SJSA1 (cell line): ENCODE results near the gene TMEM253. TPM values are rescaled to one million over a fixed set of nuclear protein-coding genes. Genes with fewer than 3 reads are reported as not detected.

Source experiments
- DNase-seq, 2 experiments: peaks; one replicate each; pipeline ENCODE4 v3.0.0-alpha.2; 2015 to 2020; ENCODE audit warnings: low spot score in 2 of 2, low read depth in 1 of 2
- H3K27ac ChIP-seq: fragments of 250-450 bp; sonication (Bioruptor Pico); 2 replicates; pipeline ENCODE4 v1.5.1; 2020; ENCODE audit warnings: mild to moderate bottlenecking, moderate library complexity
- H3K27me3 ChIP-seq: fragments of 250-450 bp; sonication (Bioruptor Pico); replicated peaks from 2 replicates; pipeline ENCODE4 v1.5.1; 2020; ENCODE audit warnings: mild to moderate bottlenecking, moderate library complexity
- H3K36me3 ChIP-seq: fragments of 250-450 bp; sonication (Bioruptor Pico); 2 replicates; pipeline ENCODE4 v1.5.1; 2020; ENCODE audit warnings: mild to moderate bottlenecking
- H3K4me1 ChIP-seq: fragments of 250-450 bp; sonication (Bioruptor Pico); replicated peaks from 2 replicates; pipeline ENCODE4 v1.6.1; 2021; ENCODE audit warnings: mild to moderate bottlenecking
- H3K4me3 ChIP-seq: fragments of 250-450 bp; sonication (Bioruptor Pico); 2 replicates; pipeline ENCODE4 v1.5.1; 2020; ENCODE audit warnings: mild to moderate bottlenecking
- H3K9me3 ChIP-seq: fragments of 250-450 bp; sonication (Bioruptor Pico); replicated peaks from 2 replicates; pipeline ENCODE4 v1.5.1; 2020; ENCODE audit warnings: mild to moderate bottlenecking
- total RNA-seq: library from RNA; depleted of rRNA; stranded (reverse); fragments of >200 nt; shearing (Covaris generic); gene quantifications from 2 replicates; pipeline ENCODE4 v1.2.3, GENCODE V29; 2014; rRNA removed

The TMEM253 gene
- total RNA-seq, 1 experiment from 2014 or later: not detected

DNA sequence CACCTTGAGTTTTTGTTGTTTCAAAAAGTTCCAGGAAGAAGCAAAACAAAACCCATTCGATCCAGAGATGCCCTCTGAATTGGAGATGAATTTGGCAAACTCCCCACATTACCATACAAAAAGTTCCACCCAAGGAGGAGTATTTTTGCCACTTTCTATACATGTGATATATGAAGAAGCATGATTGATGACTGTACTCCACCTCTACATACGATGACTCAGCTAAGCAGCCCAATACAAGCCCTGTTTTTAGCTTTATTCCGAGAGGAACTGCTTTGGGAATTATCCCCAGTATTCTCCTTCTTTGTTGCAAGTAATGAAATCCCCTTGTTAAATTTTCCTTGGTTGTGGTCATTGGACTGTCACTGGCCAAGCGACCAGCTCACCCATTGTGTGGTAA is 11.4 kb downstream of the TMEM253 start:
- H3K27ac ChIP-seq: no peak overlapping the region
- no peaks in the 10 kb centered on the region for H3K9me3 ChIP-seq
- no peaks in the 10 kb centered on the region for H3K4me1 ChIP-seq
- no peak for DNase-seq
- H3K36me3 ChIP-seq: no peaks in the 10 kb centered on the region
- H3K4me3 ChIP-seq: no peak overlapping the region
- no peaks in the 10 kb centered on the region for H3K27me3 ChIP-seq

DNA sequence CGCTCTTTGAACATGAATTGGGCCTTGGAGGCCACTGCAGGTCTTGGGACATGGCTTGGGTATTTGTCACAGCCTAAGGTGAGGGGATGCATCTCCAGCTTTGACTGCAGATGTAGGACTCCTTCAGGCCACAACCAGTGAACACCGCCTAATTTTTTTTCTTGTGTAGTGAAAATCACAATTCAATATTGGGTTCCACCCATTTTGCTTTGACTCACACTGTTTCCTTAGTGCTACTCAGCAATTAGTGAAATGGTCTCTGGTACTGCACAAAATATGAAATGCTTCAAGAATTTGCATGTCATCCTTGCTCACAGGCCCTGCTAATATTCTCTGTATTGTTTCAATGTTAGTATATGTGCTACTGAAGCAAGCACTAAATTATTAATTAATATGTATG is 12.5 kb downstream of the TMEM253 start:
- H3K36me3 ChIP-seq: no peaks in the 10 kb centered on the region
- DNase-seq: no peak

DNA sequence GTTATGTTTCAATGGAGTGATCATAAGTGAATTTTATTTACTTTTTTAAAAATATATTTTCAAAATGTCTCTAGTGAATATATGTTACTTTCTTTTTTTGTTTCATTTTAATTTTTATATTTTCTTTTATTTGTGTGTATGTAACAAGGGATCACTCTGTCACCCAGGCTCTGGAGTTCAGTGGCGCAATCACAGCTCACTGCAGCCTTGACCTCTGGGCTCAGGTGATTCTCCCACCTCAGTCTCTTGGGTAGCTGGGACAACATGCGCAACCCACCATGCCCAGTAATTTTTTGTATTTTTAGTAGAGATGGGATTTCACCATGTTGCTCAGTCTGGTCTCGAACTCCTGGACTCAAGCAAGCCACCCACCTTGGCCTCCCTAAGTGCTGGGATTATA is 18.1 kb downstream of the TMEM253 start:
- no peak for DNase-seq
- H3K27ac ChIP-seq: no peak overlapping the region
- no peaks in the 10 kb centered on the region for H3K36me3 ChIP-seq
- H3K4me1 ChIP-seq: no peaks in the 10 kb centered on the region
- no peaks in the 10 kb centered on the region for H3K9me3 ChIP-seq
- H3K27me3 ChIP-seq: no peaks in the 10 kb centered on the region
- no peak overlapping the region for H3K4me3 ChIP-seq

More for the DNA sequence above, 12.5 kb downstream of the TMEM253 start:
- H3K4me1 ChIP-seq: no peaks in the 10 kb centered on the region
- H3K27ac ChIP-seq: no peak overlapping the region
- H3K27me3 ChIP-seq: no peaks in the 10 kb centered on the region
- H3K4me3 ChIP-seq: no peak overlapping the region
- no peaks in the 10 kb centered on the region for H3K9me3 ChIP-seq

DNA sequence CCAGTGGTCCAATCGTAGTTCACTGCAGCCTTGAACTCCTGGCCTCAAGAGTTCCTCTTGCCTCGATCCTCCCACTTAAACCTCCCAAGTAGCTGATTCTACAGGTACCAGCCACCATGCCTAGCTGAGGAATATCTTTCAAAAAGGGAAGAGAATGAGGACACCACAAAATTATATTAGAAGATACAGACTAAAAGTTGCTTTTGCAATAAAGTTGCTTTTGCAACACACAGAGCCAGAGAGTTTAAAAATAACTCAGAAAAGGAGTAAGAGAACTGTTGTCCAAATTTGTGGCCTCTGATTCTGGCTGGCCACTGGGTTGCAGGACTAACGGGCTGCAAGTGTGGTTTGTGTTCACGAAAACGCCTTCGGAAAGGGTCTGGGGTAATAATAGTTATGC is 19.8 kb downstream of the TMEM253 start:
- H3K27ac ChIP-seq: no peak overlapping the region
- H3K36me3 ChIP-seq: no peaks in the 10 kb centered on the region
- DNase-seq: no peak
- H3K27me3 ChIP-seq: no peaks in the 10 kb centered on the region
- H3K4me3 ChIP-seq: no peak overlapping the region
- no peaks in the 10 kb centered on the region for H3K9me3 ChIP-seq
- H3K4me1 ChIP-seq: no peaks in the 10 kb centered on the region

DNA sequence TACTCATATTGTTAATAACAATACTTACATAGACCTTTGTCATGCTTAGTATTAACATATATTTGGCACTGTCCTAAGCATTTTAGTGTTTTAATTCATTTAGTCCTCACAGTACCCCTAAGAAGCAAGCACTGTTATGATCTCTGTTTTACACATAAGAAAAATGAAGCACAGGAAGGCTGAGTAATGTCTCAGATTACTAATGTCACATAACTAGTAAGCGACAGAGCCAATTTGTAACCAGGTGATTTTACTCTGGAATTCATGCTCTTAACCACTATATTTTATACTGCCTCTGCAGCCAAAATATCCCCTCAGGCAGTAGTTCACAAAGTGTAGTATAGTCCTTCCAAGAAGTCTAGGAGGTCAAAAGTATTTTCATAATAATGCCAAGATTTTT is 20.3 kb downstream of the TMEM253 start:
- no peaks in the 10 kb centered on the region for H3K36me3 ChIP-seq
- H3K9me3 ChIP-seq: no peaks in the 10 kb centered on the region
- H3K4me3 ChIP-seq: no peak overlapping the region
- no peaks in the 10 kb centered on the region for H3K4me1 ChIP-seq
- H3K27ac ChIP-seq: no peak overlapping the region
- H3K27me3 ChIP-seq: no peaks in the 10 kb centered on the region
- DNase-seq: no peak

DNA sequence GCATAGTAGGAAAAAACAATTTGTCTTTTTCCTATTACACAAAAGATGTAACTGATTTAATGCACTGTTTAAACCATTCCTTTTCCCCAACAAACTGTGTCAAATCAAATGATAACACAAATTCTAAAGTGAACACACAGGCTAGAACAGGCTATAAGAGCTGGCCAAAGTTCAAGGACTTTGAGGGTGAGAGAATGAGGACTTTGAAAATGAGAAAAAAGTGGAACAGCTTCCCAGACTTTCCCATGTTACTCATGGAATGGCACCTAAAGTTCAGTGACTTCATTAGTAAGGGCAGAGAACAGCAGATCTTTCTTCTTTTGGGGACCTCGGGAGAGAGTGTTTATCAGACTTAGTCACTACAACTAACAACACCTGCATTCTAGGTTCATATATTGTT is 22.6 kb downstream of the TMEM253 start:
- H3K9me3 ChIP-seq: no peaks in the 10 kb centered on the region
- DNase-seq: no peak
- H3K27ac ChIP-seq: no peak overlapping the region
- H3K4me1 ChIP-seq: no peaks in the 10 kb centered on the region
- H3K36me3 ChIP-seq: no peaks in the 10 kb centered on the region
- H3K4me3 ChIP-seq: no peak overlapping the region
- H3K27me3 ChIP-seq: no peaks in the 10 kb centered on the region

DNA sequence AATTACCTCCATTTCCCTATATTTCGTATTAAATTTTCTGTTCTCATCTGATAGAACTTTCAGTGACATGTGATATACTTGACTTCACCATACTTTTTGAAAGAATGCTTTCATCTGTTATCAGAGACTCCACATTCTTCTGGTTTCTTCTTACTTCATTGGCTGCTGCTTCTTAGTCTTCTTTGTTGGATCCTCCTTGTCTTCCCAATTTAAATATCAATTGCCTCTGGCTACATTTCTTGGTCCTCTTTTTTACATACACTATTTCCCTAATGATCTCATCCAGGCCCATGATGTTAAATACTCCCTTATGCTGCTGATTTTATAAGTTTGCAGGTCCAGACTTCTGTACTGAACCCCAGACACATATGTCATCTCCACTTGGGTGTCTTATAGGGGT is 33.0 kb downstream of the TMEM253 start:
- Histone ChIP-seq H3K9me3 (no peaks in the 10 kb centered on the region), H3K4me3 (no peak overlapping the region), H3K27me3 (peaks cover 5% of the 10 kb centered on the region; the same call in 1 of the 2 replicates), H3K36me3 (no peaks in the 10 kb centered on the region), H3K4me1 (no peaks in the 10 kb centered on the region), H3K27ac (no peak overlapping the region)
- DNase-seq: no peak

DNA sequence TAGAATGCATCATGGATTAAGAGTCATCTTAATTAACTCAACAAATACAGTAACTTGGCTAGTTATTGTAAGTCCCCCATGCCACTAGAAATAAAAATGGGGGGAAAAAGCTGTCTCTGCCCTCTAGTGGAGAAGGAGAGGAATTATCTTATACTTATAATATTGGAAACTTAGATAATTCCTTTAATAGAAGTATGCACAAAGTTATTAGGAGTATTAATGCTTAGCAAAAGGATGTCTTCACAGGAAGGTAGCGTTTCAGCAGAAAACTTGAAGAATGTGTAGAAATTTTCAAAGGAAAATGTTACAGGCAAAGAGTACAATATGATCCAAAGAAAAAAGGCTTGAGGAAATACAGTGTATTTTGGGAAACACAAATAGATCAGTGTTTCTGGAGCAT is 35.2 kb downstream of the TMEM253 start:
- H3K4me3 ChIP-seq: no peak overlapping the region
- H3K4me1 ChIP-seq: no peaks in the 10 kb centered on the region
- DNase-seq: no peak

DNA sequence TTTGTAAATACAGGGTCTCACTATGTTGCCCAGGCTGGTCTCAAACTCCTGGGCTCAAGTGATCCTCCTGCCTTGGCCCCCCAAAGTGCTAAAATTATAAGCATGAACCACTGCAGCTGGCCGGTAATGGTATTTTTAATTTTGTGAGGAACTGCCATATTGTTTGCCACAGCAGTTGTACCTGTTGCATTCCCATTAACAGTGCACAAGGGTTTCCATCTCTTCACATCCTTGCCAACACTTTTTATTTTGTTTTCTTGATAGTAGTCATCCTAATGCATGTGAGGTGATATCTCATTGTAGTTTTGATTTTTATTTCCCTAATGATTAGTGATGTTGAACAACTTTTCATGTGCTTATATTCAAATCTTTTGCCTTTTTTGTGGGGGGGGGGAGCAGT is 41.5 kb downstream of the TMEM253 start:
- no peaks in the 10 kb centered on the region for H3K27me3 ChIP-seq

More for the DNA sequence above, 35.2 kb downstream of the TMEM253 start:
- no peak overlapping the region for H3K27ac ChIP-seq
- H3K36me3 ChIP-seq: no peaks in the 10 kb centered on the region
- no peaks in the 10 kb centered on the region for H3K9me3 ChIP-seq
- H3K27me3 ChIP-seq: no peaks in the 10 kb centered on the region

DNA sequence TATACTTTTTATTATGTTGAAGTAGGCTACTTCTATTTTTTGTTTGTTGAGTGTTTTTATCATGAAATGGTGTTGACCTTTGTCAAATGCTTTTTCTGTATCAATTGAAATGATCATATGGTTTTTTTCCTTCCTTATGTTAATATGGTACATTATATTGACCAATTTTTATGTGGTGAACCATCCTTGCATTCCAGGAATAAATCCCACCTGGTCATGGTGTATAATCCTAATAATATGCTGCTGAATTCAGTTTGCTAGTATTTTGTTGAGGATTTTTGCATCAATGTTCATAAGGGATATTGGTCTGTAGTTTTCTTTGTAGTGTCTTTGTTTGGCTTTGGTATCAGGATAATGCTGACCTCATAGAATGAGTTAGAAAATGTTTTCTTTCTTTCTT is 44.6 kb downstream of the TMEM253 start:
- H3K4me3 ChIP-seq: no peak overlapping the region
- H3K36me3 ChIP-seq: no peaks in the 10 kb centered on the region
- no peak overlapping the region for H3K27ac ChIP-seq
- DNase-seq: no peak
- H3K9me3 ChIP-seq: no peaks in the 10 kb centered on the region
- H3K27me3 ChIP-seq: no peaks in the 10 kb centered on the region; the same call in 1 of the 2 replicates
- H3K4me1 ChIP-seq: no peaks in the 10 kb centered on the region

More for the DNA sequence above, 41.5 kb downstream of the TMEM253 start:
- DNase-seq: no peak
- Histone ChIP-seq H3K9me3 (no peaks in the 10 kb centered on the region), H3K27ac (no peak overlapping the region), H3K4me3 (no peak overlapping the region), H3K36me3 (no peaks in the 10 kb centered on the region), H3K4me1 (no peaks in the 10 kb centered on the region)

DNA sequence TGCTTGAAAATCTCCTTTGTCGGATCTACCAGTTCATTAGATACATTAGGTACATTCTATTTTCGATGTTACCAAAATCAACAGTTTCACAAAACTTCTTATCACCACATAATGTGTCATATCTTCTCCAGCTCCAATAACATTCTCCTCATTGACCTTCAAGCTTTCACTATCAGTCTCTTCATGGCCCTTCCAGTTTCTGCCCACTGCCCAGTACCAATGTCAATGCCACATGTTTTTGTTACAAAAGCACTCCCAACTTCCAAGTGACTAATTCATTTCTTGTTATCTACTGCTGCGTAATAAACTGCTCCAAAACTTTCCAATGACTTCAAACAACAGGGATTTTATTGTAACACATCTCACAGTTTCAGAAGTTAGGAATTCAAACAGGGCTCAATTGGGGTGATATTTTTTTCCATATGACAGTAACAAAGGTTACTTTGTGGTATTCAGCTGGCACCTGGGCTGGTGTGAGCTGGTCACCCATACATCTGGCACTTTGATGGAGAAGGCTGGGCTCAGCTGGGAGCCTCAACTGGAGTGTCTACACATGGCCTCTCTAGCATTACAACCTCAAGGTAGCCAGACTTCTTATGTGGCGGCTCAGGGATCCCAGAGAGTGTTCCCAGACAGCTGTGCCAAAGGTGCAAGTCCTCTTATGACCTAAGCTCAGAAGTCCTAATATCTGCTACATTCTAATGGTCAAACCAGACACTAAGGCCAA is 48.9 kb downstream of the TMEM253 start:
- H3K9me3 ChIP-seq: no peaks in the 10 kb centered on the region
- H3K4me1 ChIP-seq: no peaks in the 10 kb centered on the region
- no peaks in the 10 kb centered on the region for H3K36me3 ChIP-seq
- peaks cover 3% of the 10 kb centered on the region; the same call in 1 of the 2 replicates for H3K27me3 ChIP-seq
- no peak overlapping the region for H3K27ac ChIP-seq
- no peak for DNase-seq
- no peak overlapping the region for H3K4me3 ChIP-seq

Other genes starting within 250 kb of the TMEM253 start
- gene RNASE3, start 209.7 kb upstream of the TMEM253 start, total RNA-seq: not detected in 2 replicates
- not detected in 2 replicates for gene RNASE2, start 145.6 kb upstream of the TMEM253 start, total RNA-seq
- 37.8 and 73.1 TPM in 2 replicates for gene METTL17, start 111.1 kb upstream of the TMEM253 start, total RNA-seq
- gene SLC39A2, start 101.8 kb upstream of the TMEM253 start, total RNA-seq: not detected in 2 replicates
- gene NDRG2, start 76.0 kb upstream of the TMEM253 start, total RNA-seq: 0.08 TPM in 1 of 2 replicates, not detected in the other
- not detected in 2 replicates for gene TPPP2, start 70.8 kb upstream of the TMEM253 start, total RNA-seq
- gene RNASE13, start 66.3 kb upstream of the TMEM253 start, total RNA-seq: not detected in 2 replicates
- gene RNASE7, start 58.7 kb upstream of the TMEM253 start, total RNA-seq: not detected in 2 replicates
- not detected in 2 replicates for gene RNASE8, start 43.2 kb upstream of the TMEM253 start, total RNA-seq
- gene ARHGEF40, start 30.8 kb upstream of the TMEM253 start, total RNA-seq: 38.7 and 42.2 TPM in 2 replicates
- gene ZNF219, start 2.4 kb upstream of the TMEM253 start, total RNA-seq: 3.2 and 16.8 TPM in 2 replicates
- gene OR5AU1, start 55.0 kb downstream of the TMEM253 start, total RNA-seq: not detected in 2 replicates
- 1,058 and 1,156 TPM in 2 replicates for gene HNRNPC, start 168.4 kb downstream of the TMEM253 start, total RNA-seq
- gene RPGRIP1, start 179.0 kb downstream of the TMEM253 start, total RNA-seq: not detected in 2 replicates